ENCODE results near the gene PRCD.

- no peak for TF ChIP-seq CTCF (IDR thresholded peaks at IDR 0.05)
- TF ChIP-seq POLR2A (IDR thresholded peaks at IDR 0.05) = no peak
Measured at GRCh38 chr17:76586741-76587487, 47.1 kb downstream of the PRCD start.

All from testis (tissue), 2 donors.